NT2/D1 (cell line): Measurements from ENCODE around the gene ARMC9.

Experiments used
- SUZ12 ChIP-seq: IDR thresholded peaks from 2 replicates; pipeline ENCODE4 v1.6.1; 2011; ENCODE audit not compliant: insufficient read length, insufficient read depth; ENCODE audit errors: extremely low read depth
- YY1 ChIP-seq: IDR thresholded peaks from 2 replicates; pipeline ENCODE4 v1.6.1; 2011; ENCODE audit not compliant: insufficient read length, insufficient read depth
- ZNF274 ChIP-seq: IDR thresholded peaks from 2 replicates; pipeline ENCODE4 v1.6.1; 2011; ENCODE audit warnings: mild to moderate bottlenecking, low read depth, low read length

DNA sequence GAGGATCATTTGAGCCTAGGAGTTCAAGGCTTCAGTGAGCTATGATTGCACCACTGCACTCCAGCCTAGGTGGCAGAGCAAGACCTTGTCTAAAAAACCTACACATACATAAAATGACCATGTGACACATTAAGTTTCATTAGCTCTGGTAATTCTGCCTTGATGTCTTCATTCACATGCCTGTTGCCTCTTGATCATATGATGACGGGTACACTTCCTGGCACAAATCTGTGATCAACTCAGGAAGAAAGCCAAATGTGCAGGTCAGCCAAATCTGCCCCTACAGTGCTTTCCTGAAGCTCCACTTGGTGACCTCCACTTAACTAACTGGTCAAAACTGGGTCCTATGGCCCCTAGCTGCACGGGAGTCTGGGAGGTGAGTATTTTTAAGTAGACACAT, 142.7 kb downstream of the ARMC9 start:
- TF ChIP-seq ZNF274 (no peak), SUZ12 (no peak), YY1 (no peak)
